Hematopoietic multipotent progenitor cell treated with erythropoietin and hydrocortisone succinate and interleukin-3 and kit ligand, for 17 days (in vitro differentiated cells): ENCODE data around the gene SGPL1.

ENCODE experiments used
- DNase-seq: peaks from one replicate; pipeline ENCODE4 v3.0.0-alpha.2; 2015; ENCODE audit warnings: low spot score

The SGPL1 gene

DNA sequence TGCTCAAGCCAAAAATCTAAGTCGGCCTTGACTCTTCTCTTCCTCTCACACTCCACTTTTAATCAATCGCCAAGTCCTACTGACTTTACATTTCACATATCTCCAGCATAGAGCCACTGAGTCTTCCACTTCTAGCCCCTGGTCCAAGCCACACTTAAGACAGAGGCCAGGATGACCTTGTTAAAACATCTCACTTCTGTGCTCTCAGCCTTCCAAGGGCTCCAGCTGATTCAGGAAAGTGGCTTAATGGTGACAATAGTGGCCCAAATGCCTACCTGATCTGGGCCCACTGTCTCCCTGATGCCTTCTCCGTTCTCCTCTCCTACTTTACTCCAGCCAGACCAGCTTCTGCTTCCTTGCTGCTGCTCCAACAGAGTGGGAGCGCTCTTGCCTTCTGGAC is 35.0 kb upstream of the SGPL1 start:
- DNase-seq = no peak

DNA sequence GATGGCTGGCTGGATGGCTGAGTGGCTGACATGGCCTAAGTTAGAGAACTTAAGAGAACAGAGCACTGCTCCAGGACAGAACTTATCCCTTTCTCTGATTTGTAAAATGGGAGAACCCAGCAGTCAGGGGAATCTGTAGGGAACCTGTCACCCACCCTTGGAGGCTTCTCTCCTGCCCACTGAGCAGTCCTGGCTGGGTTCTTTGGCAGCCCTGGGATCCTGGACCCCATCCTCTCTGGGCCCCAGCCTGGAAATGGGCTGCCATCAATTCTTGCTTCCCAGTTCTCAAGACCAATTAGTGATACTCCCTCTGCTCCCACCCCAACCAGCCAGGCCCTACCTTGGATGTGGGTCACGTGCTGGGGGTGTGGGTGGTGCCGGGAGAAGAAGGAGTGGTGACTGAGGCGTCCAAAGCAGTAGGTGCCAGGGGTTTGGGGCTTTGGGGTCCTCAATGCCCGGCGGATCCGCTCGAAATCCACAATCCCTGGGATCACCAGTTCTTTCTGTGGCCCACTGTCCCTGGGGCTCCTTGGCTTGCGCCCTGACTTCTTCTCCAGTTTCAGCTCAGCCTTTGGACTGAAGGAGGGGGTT is 34.2 kb upstream of the SGPL1 start:
- no peak for DNase-seq

DNA sequence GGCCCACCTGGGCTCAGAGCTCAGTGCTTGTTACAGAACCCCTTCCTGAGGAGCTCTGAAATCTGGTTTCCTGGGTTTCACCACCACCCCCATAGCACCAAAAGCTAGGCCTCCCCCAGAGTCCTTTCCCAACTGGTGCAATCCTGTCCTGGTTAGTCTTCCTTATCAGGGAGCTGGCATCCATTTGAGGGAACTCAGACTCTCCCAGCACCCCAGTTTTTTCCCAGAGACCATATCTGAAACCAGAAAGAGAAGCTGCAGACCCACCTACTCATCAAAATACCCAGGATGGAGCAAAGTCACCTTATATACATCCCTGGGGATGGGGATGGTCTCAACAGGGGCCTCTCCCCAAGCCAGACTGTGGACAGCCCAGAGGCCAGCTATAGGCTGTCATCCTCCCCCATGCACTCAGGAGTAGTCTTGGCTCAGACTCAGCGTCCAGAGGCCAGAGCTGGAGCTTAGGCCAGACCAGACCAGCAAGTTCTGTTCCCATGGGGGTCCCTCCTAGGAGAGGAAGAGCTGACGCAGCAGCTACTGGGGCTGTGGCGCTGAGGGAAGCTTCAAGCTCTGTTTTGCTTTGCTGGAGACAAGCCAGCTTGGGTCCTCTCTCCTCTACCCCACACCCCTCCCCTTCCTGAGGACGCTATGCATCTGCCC is 33.5 kb upstream of the SGPL1 start:
- DNase-seq = no peak

GRCh38 chr10:70782746-70783680 is 32.7 kb upstream of the SGPL1 start:
- no peak for DNase-seq

GRCh38 chr10:70784016-70784415 is 31.7 kb upstream of the SGPL1 start:
- no peak for DNase-seq

- no peak for DNase-seq
Measured at GRCh38 chr10:70784471-70784870, 31.3 kb upstream of the SGPL1 start.

DNA sequence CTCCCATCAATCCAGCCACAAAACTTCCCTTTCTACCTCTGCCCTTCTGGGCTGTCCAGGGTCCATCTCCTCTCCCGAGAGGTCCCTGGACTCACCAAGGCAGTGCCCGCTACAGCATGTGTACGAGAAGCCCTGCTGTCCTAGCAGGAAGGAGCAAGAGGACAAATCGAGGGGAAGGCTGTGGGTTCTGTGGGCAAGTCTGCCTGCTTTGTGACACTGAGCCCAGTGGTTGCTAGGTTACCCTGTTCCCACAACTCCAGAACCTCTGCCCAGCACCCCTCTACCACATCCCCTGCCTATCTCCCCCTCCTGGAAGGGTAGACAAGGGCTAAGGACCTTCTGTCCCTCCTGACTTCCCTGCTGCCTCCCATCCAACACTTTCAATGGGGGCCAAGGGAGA is 30.6 kb upstream of the SGPL1 start, which contains the start of gene TBATA:
Gene TBATA, minus strand, starts transcription at position 188 of the 400 bp plus-strand sequence. CDS start 1,998 bp downstream, outside the sequence.
- no peak for DNase-seq

DNA sequence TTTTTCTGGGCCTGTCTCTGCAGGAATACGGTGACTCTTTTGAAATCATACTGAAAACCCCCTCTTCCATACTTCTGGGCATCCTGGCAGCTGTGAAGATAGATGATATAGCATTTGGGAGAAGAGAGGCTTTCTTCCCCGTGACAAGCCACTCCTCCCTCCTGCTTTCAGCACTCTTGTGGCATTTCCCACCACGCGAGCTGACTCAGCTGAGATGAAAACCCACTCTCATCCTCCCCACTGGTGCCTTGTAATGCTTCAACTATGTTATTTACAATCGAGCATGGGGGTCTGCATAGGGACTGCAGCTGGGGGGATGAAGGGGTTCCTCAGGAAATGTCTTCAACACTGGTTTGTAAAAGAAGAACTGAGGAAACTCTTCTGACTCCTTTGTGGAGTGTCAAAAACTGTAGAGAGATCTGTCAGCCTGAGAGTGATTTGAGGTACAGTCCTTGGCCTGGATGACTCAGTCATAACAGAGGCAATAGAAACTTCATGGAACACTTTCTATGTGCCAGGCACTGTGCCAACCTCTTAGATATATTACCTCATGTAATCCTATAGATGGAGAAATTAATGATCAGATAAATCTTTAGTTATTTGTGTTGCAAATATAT is 28.8 kb upstream of the SGPL1 start:
- DNase-seq = no peak

DNA sequence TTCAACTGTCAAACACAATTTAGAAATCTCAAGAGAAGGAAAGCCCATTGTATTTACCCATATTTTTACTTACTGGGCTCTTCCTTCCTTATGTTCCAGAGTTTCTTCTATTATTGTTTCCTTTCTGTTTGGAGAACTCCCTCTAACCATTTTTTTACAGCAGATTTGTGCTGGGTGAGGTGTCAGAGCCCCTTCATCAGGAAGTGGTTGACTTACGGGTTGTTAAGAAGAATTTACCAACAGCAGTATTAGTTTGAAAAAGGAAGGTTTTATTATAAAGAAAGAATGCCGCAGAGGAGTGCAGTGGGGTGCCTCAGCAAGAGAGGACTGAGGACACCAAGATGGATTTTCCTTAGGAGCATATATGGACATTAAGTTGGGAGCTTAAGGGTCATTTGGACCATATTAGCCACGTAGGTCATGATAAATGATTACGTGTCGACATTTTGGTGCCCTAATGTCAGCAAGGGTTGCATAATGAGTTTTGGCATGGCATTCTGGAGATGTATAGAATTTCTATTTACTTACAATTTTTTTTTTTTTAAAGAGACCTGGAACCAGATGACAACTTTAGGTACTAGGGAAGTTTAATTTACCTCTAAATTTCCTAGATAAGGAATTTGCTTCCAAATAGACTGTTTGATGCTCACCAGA is 24.2 kb upstream of the SGPL1 start:
- DNase-seq = no peak

- DNase-seq = no peak
Measured at GRCh38 chr10:70795613-70796012, 20.1 kb upstream of the SGPL1 start.

DNA sequence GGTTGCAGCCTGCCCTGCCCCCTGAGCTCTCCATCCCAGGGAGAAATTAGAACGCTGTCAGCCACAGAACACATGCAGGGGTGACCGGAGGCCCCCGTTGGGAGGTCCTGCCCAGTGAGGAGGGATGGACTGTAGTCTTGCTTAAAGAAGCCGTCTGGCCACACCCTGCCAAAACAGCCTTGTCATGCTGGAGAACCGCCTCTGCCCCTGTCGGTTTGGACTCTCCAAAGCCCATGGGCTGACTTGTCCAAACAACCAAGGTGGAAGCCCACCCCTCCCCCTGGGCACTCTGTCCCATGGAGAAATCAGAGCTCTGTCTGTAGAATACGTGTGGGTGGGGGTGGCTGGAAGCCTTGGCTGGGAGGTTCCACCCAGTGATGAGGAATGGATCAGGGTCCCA is 17.9 kb upstream of the SGPL1 start:
- no peak for DNase-seq

GRCh38 chr10:70799124-70799523 is 16.6 kb upstream of the SGPL1 start:
- no peak for DNase-seq

GRCh38 chr10:70801854-70802253 is 13.9 kb upstream of the SGPL1 start:
- DNase-seq = no peak

- no peak for DNase-seq
Measured at GRCh38 chr10:70803775-70804420, 11.8 kb upstream of the SGPL1 start.

- no peak for DNase-seq
Measured at GRCh38 chr10:70804421-70804808, 11.3 kb upstream of the SGPL1 start.

- DNase-seq = no peak
Measured at GRCh38 chr10:70805619-70806215, 10.0 kb upstream of the SGPL1 start.

DNA sequence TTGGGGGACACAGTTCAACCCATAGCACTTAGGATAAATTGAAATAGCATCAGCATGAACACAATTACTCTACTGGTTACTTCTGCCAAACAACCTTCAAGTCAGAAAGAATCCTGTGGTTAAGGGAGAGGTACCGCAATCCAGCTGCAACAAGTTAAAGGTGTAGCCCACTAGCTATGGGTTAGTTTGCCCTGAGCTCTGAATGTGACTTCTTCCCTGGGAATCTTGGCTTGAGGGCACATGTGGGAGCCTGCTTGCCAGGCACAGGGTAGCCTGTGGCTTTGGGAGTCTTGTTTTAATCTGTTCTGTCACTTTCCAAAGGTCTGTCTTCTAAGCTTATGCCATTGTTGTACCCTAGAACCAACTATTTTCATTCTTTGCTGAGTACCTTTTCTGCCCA is 8.9 kb upstream of the SGPL1 start:
- DNase-seq = no peak

DNA sequence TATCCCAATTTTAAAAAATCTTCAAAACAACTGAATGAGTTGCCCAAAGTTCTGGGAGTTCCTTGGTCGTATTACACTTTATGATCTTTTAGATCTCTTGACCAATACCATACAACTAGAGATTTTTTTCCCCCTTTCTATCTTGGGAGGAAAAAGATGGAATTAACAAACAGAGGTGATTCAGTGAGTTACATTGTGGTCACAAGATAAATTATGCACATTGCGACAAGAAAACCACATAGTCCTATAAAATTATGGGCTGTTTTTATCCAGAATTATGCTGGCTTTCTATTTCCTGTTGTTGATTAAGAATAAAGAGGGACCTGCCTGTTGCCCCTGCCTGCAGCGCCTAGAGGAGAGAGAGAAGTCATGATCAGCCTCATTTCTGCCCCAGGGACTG is 8.2 kb upstream of the SGPL1 start:
- no peak for DNase-seq

DNA sequence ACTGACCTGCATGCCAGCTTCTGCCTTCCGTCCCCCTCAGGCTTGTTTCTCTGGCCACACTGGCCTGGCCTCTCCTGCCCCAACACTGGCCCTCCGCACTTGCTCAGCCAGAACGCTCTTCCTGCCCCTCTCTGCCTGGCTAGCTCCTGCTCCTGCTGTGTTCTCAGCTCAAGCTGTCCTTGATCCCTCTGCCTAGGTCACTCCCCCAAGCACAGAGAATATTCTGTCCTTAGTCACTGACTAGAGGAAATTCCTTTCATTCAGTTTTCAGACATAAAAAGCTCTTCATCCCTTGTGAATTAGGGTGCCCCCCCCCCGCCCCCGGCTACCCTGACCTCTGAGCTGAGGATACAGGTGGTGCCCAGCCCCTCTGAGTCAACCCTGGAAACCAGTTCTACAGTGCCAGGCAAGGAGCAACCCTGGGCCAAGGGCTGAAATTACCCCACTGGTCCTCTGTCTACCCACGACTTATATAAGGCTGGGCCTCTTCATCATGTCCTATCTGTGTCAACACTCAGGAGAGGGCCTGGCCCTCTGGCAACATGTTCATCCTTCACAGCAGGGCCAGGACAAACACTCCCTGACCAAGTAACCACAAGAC is 6.6 kb upstream of the SGPL1 start:
- no peak for DNase-seq

- DNase-seq = no peak
Measured at GRCh38 chr10:70809726-70810125, 6.0 kb upstream of the SGPL1 start.

DNA sequence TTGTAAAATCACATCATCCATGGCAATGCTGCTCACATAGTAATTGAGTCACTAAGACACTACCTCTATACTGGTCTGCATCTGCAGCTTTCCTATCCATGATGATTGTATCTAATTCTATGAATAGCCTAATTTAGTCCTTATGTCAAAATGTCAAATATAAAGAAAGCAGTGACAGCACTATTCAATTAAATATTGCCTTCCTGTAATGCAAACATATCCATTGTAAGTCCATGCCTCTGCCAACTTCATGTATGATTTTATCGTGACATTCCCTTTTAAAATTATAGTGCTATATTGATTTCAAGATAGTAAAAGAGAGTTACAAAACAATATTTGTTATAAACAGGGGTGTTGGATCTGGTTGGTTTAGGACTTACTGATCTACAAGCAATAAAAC is 4.8 kb upstream of the SGPL1 start:
- DNase-seq = no peak
